GM12874 (cell line): Measurements from ENCODE around the gene CTPS1.

Experiments
- CTCF ChIP-seq: IDR thresholded peaks from 2 replicates; pipeline ENCODE4 v1.5.1; 2011; ENCODE audit warnings: low read depth, mild to moderate bottlenecking, control low read depth, low read length, moderate library complexity; ENCODE audit not compliant: insufficient read depth

Gene CTPS1

DNA sequence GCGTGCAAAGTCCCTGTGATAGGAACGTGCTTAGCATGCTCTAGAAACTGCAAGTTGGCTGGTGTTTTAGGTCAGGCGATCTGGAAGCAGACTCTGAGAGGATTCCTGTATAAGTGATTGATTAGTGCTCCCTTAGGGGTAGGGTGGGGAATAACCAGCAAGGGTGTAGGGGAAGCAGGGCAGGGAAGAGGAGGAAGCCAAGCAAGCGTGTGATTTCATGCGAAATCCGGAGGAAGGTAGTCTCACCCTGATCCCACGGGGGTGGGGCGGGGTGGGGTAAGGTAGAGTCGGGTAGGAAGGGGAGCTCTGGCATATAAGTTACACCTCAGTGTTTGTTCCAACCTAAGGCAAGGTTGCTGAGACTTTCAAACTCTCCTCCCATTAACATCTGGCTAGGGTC, 24.9 kb upstream of the CTPS1 start:
- TF ChIP-seq CTCF, result no peak

DNA sequence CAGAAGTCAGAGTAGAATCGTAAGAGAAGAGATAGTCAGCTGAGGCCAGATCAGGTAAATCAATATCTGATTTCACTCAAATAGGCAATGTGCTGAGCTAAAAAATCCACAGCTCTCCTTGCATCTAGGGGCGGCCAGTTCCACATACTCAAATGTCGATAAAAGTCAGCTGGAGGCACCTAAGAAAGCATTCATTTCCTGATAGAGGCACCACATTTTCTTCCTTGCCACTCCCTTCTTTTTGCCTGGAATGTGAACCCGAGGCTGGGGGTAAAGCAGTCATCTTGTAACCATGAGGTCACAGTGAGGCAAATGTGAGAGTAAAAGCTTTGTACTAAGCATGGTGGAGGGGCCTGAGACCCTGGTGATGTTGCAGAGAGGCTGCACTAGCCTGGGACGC, 24.2 kb upstream of the CTPS1 start:
- no peak for TF ChIP-seq CTCF

DNA sequence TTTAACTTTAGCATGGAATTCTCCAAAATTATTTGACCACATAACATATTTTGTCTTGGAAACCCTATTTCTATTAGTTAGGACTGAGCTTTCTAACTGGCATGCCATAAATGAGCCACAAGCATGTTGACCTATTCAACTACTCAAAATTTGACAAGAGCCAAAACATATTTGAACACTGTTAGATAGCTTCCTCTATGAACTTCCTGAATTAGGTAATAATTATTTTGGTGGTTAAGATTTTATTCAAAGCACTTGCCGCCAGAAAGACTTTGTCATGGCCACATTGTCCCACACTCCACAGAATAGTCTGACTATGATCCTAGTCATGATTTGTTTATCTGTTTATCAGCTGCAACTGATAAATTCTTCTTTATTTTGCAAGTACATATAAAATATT, 23.1 kb upstream of the CTPS1 start:
- no peak for TF ChIP-seq CTCF

GRCh38 chr1:40958210-40958609, 21.3 kb upstream of the CTPS1 start:
- TF ChIP-seq CTCF, result no peak

- no peak for TF ChIP-seq CTCF
Observed at GRCh38 chr1:40965531-40965930, 14.0 kb upstream of the CTPS1 start.

GRCh38 chr1:40966417-40966816, 13.1 kb upstream of the CTPS1 start:
- TF ChIP-seq CTCF, result no peak

DNA sequence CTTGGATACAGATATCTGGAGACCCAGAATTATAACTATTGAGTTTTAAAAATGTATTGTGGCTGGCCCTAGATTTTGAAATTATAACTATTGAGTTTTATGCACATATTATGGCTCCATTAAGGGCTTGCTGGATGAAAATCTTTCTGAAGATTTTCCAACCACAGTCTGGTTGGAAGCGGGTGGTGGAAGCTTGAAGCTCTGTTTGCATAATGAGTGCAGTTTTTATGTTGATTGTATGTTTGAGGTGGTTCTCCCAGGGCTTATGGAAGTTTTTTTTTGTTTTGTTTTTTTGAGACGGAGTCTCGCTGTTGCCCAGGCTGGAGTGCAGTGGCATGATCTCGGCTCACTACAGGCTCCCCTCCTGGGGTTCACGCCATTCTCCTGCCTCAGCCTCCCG, 10.1 kb upstream of the CTPS1 start:
- TF ChIP-seq CTCF, result no peak

GRCh38 chr1:40971966-40972365, 7.5 kb upstream of the CTPS1 start:
- no peak for TF ChIP-seq CTCF
